ENCODE measurements around the gene CDC25C. TPM values are rescaled to one million over a fixed set of nuclear protein-coding genes. Genes with fewer than 3 reads are reported as not detected.

The CDC25C gene
- total RNA-seq, 1 donor from 2014 or later, result 2.0 TPM

DNA sequence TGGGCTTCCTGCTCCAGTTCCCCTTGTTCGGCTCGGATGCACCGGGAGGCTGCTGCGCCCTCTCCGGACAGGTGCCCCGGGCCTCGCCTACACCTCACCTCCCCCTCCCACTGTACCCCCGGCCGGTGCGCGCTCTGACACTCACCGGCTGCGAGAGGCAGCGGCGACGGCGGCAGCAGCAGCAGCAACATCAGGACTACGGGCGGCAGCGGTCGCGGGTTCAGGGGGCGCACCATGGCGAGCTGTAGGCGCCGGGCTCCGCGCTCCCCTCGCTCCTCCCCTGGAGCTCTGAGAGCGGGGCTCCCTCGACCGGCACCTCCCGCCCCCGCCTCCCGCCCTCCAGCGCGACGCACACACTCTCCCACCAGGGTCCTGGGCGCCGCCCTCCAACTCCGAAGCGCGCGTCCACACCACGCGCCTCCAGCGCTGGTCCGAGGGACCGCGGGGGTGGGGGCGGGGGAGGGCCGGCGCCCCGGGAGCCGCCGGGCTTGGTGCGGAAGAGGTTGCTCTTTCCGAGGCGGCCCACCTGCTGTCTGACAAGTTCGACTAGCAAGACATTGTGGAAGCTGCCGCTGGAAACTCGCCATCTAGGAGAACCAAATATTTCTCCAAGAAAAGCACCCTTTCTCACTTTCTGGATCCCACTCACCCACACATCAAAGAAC is 57.3 kb downstream of the CDC25C start, which contains the start of gene GFRA3:
GFRA3 (minus strand) TSS at position 433 of the 665 bp plus-strand sequence; CDS start at position 236, 197 bp downstream.
- TF ChIP-seq, protein P1, sequence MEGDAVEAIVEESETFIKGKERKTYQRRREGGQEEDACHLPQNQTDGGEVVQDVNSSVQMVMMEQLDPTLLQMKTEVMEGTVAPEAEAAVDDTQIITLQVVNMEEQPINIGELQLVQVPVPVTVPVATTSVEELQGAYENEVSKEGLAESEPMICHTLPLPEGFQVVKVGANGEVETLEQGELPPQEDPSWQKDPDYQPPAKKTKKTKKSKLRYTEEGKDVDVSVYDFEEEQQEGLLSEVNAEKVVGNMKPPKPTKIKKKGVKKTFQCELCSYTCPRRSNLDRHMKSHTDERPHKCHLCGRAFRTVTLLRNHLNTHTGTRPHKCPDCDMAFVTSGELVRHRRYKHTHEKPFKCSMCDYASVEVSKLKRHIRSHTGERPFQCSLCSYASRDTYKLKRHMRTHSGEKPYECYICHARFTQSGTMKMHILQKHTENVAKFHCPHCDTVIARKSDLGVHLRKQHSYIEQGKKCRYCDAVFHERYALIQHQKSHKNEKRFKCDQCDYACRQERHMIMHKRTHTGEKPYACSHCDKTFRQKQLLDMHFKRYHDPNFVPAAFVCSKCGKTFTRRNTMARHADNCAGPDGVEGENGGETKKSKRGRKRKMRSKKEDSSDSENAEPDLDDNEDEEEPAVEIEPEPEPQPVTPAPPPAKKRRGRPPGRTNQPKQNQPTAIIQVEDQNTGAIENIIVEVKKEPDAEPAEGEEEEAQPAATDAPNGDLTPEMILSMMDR (IDR thresholded peaks at IDR 0.05), result no peak
- TF ChIP-seq POLR2AphosphoS5 (IDR thresholded peaks at IDR 0.05; ENCODE audit: insufficient read depth in 1 of 2, low read depth in 1 of 2) (no peak), POLR2A (IDR thresholded peaks at IDR 0.05) (no peak)
- H3K4me1 ChIP-seq, result peaks cover 11% of the 10 kb centered on the region
- H3K27ac ChIP-seq, result no peak within 1 kb of the TSS
- no peaks in the 10 kb centered on the region for H3K36me3 ChIP-seq
- intact Hi-C loops (cut with DNase I), result no loop called here
- H3K4me3 ChIP-seq, result peak within 1 kb of the TSS; percentile 40 to 46
- H3K9me3 ChIP-seq, result no peaks in the 10 kb centered on the region
- H3K27me3 ChIP-seq, result no peaks in the 10 kb centered on the region
- DNase-seq (ENCODE audit: extremely low spot score in 2 of 2), result no peak

DNA sequence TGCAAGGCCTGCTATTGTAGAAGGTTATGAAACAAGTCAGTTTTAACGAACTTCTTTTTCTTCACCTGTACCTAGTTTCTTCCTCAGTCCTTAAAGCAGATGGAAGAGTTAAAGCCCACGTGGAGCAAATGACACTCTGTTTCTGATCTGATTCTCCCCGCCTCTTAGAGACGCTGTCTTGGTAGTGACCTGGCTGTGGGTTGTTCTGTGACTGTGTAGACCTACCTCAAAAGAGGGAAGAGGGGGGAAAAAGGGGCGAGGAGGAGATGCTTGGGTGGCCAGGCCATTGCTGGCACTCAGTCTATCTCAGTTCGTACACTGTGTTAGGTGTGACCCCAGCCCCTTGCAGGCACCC is 57.8 kb downstream of the CDC25C start:
- Histone ChIP-seq H3K4me3 (peak overlapping the region; percentile 40 to 46), H3K36me3 (no peaks in the 10 kb centered on the region), H3K27me3 (no peaks in the 10 kb centered on the region), H3K9me3 (no peaks in the 10 kb centered on the region), H3K27ac (no peak overlapping the region), H3K4me1 (peaks cover 11% of the 10 kb centered on the region)
- DNase-seq (ENCODE audit: extremely low spot score in 2 of 2), result no peak
- TF ChIP-seq, protein P1 (IDR thresholded peaks at IDR 0.05), result no peak
- TF ChIP-seq POLR2A (IDR thresholded peaks at IDR 0.05) (no peak), POLR2AphosphoS5 (IDR thresholded peaks at IDR 0.05; ENCODE audit: insufficient read depth in 1 of 2, low read depth in 1 of 2) (no peak)
- intact Hi-C loops (cut with DNase I), result no loop called here

DNA sequence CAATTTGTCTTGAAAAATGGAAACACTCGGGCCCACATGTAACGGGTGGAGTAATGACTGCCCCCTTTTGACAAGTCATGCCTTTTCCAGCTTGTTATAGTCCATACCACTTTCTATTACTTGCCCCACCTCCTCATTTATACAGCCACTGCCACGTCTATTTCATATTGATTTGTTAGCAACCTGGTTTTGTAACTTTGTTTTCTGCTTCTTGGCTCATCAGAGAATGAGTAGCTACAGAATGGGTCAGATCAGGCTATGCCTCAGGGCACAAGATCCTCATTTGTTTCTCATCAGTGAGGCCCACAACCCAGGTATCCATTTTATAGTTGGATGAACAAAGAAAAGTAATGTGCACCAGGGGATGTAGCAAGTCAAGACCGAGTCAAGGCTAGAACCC is 58.9 kb downstream of the CDC25C start:
- no peak for TF ChIP-seq POLR2AphosphoS5 (IDR thresholded peaks at IDR 0.05; ENCODE audit: insufficient read depth in 1 of 2, low read depth in 1 of 2)
- intact Hi-C loops (cut with DNase I), result no loop called here
- H3K27me3 ChIP-seq, result no peaks in the 10 kb centered on the region
- peaks cover 11% of the 10 kb centered on the region for H3K4me1 ChIP-seq
- no peaks in the 10 kb centered on the region for H3K36me3 ChIP-seq
- H3K9me3 ChIP-seq, result no peaks in the 10 kb centered on the region
- H3K4me3 ChIP-seq, result no peak overlapping the region
- H3K27ac ChIP-seq, result no peak overlapping the region
- no peak for DNase-seq (ENCODE audit: extremely low spot score in 2 of 2)

DNA sequence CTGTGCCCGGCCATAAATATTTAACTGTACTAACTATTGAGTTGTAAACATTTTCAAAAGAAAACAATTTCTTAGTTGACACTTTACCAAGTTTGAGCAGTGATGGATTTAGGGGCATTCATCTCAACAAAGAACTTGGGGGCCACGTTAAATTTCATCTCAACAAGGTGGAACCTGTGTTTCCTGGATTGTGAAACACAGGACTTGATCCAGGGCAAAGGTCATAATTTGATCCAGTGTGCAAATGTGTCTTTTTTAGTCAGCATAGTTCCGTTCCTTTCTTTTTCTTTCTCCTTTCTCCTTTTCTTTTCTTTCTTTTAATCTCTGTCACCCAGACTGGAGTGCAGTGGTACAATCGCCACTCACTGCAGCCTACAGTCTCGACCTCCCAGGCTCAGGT is 60.3 kb downstream of the CDC25C start:
- Histone ChIP-seq H3K4me3 (no peak overlapping the region), H3K4me1 (peaks cover 11% of the 10 kb centered on the region), H3K9me3 (no peaks in the 10 kb centered on the region), H3K27ac (no peak overlapping the region), H3K27me3 (no peaks in the 10 kb centered on the region), H3K36me3 (no peaks in the 10 kb centered on the region)
- no peak for TF ChIP-seq POLR2A (IDR thresholded peaks at IDR 0.05)
- TF ChIP-seq, protein P1 (IDR thresholded peaks at IDR 0.05), result no peak
- TF ChIP-seq POLR2AphosphoS5 (IDR thresholded peaks at IDR 0.05; ENCODE audit: insufficient read depth in 1 of 2, low read depth in 1 of 2), result no peak
- intact Hi-C loops (cut with DNase I), result no loop called here
- no peak for DNase-seq (ENCODE audit: extremely low spot score in 2 of 2)

DNA sequence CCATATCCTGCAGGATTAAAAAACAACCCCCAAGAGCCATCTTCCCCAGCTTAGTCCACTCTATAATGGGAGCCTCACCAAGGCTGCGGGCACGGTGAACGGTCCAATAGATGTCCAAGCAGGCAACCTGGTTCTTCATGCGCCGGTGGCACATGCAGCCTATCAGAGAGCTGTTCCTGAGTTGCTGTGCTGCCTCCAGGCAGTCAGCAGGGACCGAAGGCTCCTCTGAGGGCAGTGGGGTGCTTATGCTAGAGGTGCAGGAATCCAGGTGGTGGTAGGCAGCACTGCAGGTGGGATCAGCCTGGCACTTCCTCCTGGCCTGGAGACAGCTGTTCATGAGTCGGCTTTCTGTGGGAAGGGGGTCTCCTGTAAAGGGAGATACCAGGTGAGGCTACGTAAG is 67.4 kb downstream of the CDC25C start:
- Histone ChIP-seq H3K27me3 (no peaks in the 10 kb centered on the region), H3K4me3 (no peak overlapping the region), H3K4me1 (no peaks in the 10 kb centered on the region), H3K27ac (no peak overlapping the region), H3K9me3 (no peaks in the 10 kb centered on the region), H3K36me3 (no peaks in the 10 kb centered on the region)
- intact Hi-C loops (cut with DNase I), result no loop called here
- TF ChIP-seq, protein P1 (IDR thresholded peaks at IDR 0.05), result no peak
- TF ChIP-seq POLR2A (IDR thresholded peaks at IDR 0.05) (no peak), POLR2AphosphoS5 (IDR thresholded peaks at IDR 0.05; ENCODE audit: insufficient read depth in 1 of 2, low read depth in 1 of 2) (no peak)
- no peak for DNase-seq (ENCODE audit: extremely low spot score in 2 of 2)
